NCI-H345 treated with DMSO at 0.1 percent for 48 hours (cell line): ENCODE results near the gene STYXL1.
"Not testable (repeated sequence)": the region's sequence is repeated elsewhere in the genome, so short reads cannot be mapped to it uniquely, and the experiment has no call there.

Source experiments
- DNase-seq: peaks from one replicate; lab custom pipeline; 2025; ENCODE audit not compliant: unreplicated experiment; lab: John Stamatoyannopoulos, UW

The STYXL1 gene

DNA sequence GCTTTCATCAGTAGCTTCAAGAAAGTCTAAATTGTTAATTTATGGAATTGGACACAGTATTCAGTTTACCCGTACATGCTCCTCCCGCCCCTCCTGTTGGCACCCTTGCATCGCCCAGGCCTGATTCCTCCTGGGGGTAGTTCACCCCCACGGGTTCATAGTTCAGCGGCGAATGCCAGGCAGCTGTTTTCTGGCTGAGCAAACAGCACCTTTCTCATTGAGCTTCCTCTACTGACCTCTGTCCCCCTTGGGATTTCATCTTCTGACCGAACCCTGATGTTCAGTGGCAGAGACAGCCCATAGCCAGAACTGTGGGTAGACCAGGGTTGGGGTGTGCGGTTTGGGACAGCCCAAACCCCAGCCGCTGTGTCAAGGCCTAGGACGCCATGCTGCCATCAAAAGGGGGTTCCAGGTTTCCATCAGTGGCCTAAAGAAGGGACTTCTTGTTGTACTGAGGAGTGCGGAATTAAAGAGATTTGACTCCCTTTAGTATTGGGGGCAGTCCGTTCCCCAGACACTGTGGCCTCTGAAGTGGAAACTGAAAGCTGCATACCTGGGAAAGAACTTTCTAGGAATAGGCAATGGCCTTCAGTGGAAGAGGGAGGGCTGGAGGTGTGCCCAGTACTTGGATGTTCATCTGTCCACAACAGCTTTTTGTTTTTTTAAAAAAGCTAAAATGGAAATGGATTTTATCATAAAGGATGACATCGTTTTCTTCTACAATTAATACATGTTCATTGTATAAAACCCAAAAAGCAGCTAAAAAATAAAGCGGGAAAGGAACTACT, 19.1 kb upstream of the STYXL1 start:
- DNase-seq: no peak

DNA sequence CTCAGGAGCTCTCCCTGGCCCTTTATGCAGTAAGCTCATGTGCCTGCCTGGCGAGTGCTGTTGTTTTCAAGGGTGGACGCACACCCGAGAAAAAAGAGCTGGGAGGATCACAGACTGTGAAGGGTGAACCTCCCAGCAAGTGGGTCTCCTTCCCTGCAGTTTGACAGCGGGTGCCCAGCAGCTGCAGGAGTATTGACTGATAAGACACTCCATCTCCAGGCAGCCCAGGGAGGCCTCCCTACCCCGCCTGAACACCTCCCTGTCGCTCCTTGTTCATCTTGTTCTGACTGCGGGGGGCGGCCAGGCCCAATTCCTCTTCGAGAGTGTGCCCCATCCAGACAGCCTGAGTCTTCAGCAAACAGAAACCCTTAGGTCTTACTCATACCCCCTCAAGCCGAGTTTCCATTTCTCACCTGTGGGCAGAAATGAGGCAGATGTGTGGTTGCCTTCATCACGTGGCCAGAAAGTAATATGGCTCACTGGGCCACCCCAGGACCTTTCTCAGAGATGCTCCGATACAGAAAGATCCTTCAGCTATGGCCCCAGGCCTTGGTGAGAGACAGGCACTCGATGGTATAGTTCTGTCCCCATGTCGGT, 17.3 kb upstream of the STYXL1 start:
- DNase-seq: no peak

DNA sequence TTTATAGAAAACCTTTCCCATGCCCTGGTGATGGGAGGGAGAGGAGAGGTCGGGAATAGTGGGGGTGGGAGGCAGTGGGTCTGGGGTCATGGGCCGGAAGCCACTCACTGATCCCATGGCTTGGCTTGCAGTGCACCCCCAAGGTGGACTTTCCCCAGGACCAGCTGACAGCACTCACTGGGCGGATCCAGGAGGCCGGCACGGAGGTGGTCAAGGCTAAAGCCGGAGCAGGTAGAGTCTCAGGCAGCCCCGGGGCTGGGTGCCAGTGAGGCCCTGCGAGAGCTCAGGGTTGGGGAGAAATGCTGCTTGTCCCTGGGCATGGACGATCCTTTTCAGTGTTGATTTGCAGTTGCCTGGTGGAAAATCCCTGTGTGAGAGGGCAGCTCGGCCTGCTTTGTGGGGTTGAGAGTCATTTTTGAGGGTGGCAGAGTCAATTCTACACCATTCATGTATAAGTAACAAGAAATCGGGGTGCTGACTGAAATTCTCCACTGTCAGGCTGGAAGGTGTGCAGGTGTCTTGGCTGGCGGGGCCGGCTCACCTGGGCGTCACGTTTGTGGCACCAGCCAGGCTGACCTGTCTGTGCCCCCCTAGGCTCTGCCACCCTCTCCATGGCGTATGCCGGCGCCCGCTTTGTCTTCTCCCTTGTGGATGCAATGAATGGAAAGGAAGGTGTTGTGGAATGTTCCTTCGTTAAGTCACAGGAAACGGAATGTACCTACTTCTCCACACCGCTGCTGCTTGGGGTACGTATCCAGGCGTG, 16.6 kb upstream of the STYXL1 start:
- no peak for DNase-seq

DNA sequence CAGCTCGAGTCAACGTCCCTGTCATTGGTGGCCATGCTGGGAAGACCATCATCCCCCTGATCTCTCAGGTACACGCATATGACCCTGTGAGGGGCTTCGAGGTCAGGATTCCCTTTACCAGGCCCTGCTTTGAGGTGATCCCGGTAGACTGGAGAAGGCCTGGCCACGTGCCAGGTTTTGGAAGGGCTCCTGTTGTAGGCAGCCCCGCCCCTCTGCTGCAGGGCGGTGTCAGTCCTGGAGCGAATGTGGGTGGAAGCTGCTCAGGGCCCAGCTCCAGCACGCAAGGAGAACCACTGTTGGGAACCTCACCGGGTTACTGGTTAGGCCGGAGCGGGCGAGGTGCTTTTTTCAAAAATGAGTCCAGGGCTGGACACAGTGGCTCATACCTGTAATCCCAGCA, 15.7 kb upstream of the STYXL1 start:
- peak; percentile 33 for DNase-seq

DNA sequence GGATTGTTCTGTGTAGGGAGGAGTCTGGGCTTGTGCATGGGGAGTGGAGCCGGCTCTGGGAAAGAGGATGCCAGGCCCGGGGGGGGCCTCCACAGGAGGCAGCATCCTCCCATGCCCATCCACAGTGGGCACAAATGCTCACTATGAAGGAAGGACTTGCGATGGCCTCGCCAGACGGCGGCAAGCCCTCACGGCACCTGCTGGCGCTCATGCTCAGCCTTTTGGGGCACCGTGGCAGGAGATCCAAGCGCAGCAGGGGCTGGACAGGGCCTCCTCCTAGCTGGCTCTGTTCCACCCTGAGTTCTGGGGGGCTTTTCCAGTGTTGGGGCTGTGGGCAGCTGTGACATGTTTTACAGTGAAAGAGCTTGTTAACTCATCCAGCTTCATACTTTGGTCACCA, 15.3 kb upstream of the STYXL1 start:
- DNase-seq: no peak

DNA sequence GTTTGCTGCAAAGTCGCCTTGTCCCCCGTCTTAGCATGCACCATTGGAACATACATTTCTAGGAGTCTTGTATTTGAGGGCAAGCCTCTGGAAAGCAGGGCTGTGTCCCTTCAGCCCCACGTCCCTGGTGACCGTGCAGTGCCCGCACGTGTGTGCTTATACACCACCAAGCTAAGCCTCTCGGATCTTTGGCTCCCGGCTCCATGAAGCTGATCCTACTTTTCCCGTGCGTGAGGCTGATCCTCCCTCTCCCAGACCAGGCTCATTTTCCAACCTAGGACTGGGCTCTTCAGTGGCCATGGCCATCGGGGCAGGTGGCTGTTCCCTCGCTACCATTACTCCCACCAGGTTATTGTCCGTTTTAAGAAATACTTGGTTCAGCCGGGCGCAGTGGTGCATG, 14.5 kb upstream of the STYXL1 start:
- DNase-seq: no peak

DNA sequence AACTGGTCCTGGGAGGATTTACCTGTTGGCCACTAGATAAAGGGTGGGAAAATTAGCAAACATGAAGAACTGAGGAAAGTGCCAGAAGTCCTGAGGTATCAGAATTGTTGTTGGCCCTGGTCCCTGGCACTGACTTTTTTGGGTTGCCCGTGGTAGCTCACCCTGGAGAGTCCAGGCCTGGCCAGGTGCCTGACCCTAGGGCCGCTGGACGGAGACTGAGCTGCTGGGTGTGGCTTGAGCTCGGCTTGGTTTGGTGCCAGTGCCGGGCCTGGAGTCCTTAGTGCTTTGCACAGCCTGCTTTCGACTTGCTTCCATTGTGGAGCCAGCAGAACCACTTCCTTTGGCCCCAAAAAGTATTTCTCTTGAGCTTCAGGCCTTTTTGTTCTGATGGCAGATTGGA, 13.0 kb upstream of the STYXL1 start:
- DNase-seq: no peak

DNA sequence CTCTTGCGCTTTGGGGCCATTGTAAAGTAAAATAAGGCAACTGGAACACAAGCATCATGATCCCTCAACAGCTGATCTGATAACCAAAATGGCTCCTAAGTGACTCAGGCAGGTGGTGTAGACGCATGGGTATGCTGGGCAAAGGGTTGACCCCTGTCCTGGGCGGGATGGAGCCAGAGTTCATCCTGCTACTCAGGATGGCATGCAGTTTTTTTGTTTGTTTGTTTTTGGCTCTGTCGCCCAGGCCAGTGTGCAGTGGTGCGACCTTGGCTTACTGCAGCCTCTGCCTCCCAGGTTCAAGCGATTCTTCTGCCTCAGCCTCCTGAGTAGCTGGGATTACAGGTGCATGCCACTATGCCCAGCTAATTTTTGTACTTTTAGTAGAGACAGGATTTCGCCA, 10.9 kb upstream of the STYXL1 start:
- DNase-seq: not testable (repeated sequence)

DNA sequence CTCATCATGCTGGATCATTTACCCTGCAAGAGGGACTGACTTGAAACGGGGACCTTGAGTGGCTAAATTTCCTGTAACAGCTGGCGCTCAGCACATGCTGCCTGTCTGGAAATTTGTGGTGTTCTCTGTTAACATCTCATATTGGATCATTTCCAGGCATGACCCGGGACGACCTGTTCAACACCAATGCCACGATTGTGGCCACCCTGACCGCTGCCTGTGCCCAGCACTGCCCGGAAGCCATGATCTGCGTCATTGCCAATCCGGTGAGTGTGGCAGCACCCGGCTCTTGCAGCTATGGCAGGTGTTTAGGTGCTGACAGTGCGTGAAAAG, 10.0 kb upstream of the STYXL1 start:
- DNase-seq: no peak

DNA sequence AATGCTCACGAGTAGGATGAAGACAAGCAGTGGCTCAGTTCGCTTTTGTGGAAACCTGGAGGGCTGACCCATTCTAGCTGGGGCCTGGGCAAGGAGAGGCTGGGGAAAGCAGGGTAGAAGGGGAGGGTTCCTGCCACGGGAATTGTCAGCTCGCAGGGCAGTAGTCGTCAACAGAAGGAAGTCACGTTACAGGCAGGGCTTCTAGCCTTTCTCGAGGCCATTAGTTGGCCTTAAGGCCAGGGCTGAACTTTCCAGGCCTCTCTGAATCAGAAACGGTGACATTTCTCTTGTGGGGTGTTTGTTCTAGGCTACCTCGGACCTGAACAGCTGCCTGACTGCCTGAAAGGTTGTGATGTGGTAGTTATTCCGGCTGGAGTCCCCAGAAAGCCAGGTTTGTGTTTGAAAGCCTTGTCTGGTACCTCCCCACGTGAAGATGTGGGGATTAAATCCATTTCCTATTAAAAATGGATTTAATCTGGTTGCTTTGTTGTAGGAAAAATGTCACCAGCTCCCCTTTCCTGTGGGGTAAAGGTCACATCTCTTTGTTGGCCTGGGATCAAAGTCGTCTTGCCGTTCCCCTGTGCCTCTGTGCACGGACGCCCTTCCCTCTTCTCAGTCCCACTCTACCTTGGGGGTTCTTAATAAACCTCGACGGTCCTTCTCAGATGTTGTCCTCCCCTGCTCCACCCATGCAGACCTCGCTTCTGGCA, 9.5 kb upstream of the STYXL1 start:
- no peak for DNase-seq

DNA sequence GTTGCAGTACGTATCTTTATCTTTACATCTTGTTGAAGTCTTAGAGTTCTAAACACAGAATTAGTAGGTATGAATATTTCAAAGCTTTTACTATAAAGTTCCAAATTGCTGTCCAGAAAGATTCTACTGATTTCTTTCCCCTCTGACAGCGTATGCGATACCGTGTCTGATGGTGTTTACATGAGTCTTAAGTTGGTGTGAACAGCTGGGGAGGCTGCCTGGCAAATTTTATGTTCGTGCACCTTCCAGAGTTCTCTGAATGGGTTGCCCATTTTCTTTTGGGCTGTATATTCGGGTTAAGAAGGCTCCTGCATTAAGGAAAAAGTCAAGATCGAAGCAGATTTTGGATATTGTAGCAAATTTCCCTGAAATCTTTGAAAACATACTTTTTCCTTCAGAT, 8.4 kb upstream of the STYXL1 start:
- DNase-seq: no peak

DNA sequence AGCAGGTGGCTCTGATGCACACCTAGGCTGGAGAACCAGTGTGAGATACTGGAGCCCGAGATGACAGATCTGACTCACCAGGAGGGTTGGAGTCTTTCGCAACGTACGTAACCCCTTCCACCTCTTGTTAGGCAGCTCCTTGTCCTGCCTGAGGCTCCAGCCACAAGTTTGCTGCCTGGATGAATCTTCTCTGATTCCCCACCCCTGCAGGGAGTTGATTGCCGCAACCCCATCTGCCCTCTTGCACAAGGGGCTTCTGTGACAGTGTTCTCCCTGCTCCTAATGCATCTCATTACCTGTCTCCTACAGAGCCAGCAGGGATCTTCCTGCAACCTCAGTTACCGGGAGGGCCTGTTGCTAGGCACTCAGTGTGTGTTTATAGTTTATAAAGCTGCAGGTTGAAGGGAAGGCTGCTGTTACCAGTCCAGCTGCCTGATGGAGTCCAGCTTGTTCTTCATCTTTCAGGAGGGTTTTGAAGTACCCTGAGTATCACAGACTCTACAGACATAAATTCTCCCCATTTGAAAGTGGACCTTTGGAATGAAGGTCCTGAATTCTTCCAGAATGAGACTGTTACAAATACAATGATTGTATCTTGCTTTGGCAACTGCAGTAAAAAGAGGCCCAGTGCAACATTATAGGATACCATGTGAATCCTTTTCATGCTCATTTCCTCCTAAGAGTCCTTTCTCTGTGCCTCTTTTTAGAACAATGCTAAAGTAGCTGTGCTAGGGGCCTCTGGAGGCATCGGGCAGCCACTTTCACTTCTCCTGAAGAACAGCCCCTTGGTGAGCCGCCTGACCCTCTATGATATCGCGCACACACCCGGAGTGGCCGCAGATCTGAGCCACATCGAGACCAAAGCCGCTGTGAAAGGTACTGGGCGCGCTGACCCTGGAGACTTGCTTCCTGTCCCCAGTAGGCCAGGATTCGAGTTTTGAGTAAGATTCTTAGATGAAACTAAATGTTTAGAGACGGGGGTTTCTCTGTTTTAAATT, 6.6 kb upstream of the STYXL1 start:
- DNase-seq: no peak

DNA sequence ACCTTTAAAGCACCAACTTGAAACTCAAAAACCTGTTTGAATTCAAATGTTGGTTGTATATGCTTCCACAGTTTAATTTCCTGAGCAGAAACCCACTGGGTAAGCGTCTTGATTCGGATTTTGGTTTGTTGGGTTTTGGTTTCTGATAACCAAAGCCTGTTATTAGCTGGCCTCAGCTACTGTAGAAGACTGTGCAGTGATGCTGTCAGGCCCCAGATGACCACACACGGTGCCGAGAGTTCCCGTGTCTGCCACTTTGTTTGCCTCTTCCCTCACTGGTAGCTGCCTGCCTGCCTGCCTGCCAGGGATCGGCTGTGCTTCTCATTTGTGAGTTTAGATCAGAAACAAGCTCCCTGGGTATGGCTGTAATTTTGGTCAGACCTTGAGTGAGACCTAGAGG, 5.7 kb upstream of the STYXL1 start:
- DNase-seq: no peak

DNA sequence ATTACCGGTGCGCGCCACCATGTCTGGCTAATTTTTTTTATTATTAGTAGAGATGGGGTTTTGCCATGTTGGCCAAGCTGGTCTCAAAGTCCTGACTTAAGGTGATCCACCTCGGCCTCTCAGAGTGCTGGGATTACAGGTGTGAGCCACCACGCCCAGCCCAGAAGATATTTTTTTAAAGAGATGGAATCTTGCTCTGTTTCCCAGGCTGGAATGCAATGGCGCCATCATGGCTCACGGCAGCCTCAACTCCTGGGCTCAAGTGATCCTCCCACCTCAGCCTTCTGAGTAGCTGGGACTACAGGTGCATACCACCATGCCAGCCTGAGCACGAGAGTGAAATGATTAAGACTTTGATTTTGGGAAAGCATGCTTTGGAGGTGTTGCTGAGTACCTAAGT, 4.9 kb upstream of the STYXL1 start:
- DNase-seq: not testable (repeated sequence)

DNA sequence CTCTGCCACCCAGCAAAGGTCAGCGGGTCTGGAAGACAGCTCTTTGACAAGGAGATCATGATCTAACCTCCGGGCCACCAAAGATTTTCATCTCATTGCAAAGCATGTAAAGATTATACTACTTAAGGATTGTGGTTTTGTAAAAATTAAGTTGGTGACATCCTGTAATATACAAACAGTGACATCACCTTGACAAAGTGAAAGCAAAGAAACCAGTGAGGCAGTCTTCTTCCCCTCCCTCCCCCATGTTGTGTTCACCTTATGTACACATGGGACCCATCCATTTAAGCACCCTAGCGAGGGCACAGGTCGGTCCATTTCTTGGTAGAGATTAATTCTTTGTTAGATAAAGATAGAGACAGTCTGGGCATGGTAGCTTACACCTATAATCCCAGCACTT, 4.0 kb upstream of the STYXL1 start:
- DNase-seq: no peak

DNA sequence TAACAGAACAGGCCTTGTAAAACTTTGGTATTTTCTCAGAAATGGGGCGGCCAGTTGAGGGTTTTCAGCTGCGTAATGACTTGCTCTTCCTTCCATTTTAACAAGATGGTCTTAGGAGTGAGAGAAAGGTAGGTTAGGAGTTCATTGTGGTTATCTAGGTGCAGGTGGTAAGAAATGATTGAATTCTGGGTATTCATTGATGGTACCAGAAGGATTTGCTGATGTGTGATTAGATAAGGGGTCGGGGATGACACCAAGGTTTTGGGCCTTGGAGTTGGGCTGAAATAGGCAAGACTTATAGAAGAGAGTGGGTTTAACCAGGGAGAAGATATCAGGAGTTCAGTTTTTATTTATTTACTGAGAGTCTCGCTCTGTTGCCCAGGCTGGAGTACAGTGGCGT, 2.7 kb upstream of the STYXL1 start:
- no peak for DNase-seq

DNA sequence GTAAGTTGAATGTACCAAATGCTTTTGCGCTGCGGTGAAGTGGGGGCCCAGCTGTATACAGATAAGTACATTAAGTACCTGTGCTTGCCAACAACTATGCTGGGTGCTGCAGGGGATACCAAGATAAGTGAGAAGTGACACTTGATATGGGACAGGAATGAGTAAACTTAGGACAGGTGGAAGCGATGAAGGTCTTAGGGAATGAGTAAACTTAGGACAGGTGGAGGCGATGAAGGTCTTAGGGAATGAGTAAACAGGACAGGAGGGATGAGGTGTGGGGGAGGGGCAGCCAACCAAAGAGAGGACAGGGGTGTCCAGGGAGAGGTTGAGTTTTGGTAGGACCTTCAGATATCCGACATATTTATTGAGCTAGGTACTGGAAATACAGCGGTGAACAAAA, 1.5 kb upstream of the STYXL1 start:
- no peak for DNase-seq

DNA sequence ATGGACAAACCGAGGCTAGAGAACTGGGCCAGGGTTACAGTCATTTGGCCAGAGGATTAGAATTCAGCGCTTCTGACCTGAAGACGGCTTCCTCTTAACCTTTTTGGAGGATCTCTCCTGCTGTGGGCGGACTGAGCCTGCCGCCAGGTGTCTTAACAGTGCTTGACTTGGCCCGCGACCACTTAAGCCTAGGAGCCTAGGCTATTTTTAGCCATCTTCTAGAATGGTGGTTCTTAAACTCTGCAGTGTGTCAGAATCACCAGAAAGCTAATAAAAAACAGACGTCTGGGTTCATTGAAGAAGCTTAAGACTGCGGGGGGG, 828 bp upstream of the STYXL1 start:
- DNase-seq: no peak

DNA sequence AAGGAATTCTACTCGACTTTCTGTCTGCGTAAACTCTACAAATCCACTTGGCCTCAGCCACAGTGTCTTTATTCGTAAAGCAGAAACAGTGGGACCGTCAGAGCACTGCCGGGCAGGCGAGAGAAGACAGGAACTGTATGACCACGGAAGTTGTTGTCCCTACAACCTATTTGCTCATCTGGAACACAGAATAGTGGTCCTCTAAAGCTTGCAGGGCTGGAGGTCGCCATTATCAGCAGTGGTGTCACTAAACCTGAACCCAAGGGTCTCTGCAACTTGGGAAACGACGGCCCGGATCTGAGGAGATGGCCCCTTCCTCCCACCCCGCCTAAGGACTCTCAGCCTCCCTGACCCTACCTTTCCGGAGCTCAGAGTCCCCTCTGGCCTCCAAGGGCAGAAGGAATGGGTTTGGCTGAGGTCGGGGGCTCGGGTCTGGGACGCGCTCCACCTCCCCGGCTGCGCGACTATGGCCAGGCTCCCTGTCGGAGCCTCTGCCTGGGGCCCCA, 442 bp downstream of the STYXL1 start:
- no peak for DNase-seq

DNA sequence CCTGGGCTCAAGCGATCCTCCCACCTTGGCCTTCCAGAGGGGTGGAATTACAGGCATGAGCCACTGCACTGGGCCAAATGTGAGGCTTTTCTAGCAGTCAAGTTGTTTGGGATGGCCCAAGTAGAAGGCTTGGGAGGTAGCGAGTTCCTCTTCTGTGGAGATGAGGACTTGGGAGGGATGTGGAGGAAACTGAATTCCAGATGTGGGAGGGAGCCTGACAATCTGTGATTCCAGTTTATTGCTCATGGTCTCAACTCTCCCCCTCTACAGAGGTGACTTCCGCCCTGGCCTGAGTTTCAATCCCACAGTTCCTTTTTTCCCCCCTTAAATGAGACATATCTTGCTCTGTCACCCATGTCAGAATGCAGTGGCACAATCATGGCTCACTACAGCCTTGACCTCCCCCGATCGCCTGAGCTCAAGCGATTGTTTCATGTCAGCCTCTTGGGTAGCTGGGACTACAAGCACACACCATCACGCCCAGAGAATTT, 3.4 kb downstream of the STYXL1 start:
- DNase-seq: no peak
